B cell (primary cell): ENCODE data around the gene DAB1. TPM values are rescaled to one million over a fixed set of nuclear protein-coding genes. Genes with fewer than 3 reads are reported as not detected.

Source experiments
- ATAC-seq: fragments of 200-7000 bp; cut with Tn5 transposase; one replicate; pipeline ENCODE4 v1.10.0; 2021; ENCODE audit warnings: low read depth, mild to moderate bottlenecking, moderate number of reproducible peaks, moderate library complexity
- CTCF ChIA-PET: fragments of 350-600 bp; sonication (Branson Sonifier 250); formaldehyde crosslinking; loops from one replicate; lab custom pipeline; 2021; ENCODE audit warnings: antibody characterized with exemption, inconsistent platforms; lab: Charles Lee
- POLR2A ChIA-PET: fragments of 350-600 bp; sonication (Branson Sonifier 250); formaldehyde crosslinking; loops from one replicate; lab custom pipeline; 2021; ENCODE audit warnings: antibody characterized with exemption; lab: Charles Lee
- DNase-seq: peaks from one replicate; pipeline ENCODE4 v3.0.0; 2013
- H2AFZ ChIP-seq: 2 replicates; pipeline ENCODE4 v1.6.1; 2012; ENCODE audit warnings: mild to moderate bottlenecking, low read depth, low read length; ENCODE audit not compliant: insufficient read depth, poor library complexity, severe bottlenecking
- H3K27ac ChIP-seq, 2 donors: 1 replicate in 1 of 2; 2 replicates in 1 of 2; pipeline ENCODE4 v1.5.1; 2012 to 2013; ENCODE audit warnings: low read length in 2 of 2, mild to moderate bottlenecking in 2 of 2, moderate library complexity in 1 of 2
- H3K27me3 ChIP-seq, 4 experiments: fragments of 200-600 bp in 1 of 4; sonication (generic) in 1 of 4; replicated peaks in 1 of 4; 1 replicate in 2 of 4; 2 replicates in 2 of 4; pipeline versions ENCODE4 v1.6.1 to v1.7.0; 2013 to 2016; ENCODE audit warnings: low read length in 3 of 4, mild to moderate bottlenecking in 2 of 4, mixed read lengths in 1 of 4, moderate library complexity in 1 of 4; ENCODE audit not compliant: insufficient read depth in 4 of 4, control insufficient read depth in 3 of 4; ENCODE audit errors: control extremely low read depth in 1 of 4
- H3K36me3 ChIP-seq, 2 experiments: replicated peaks in 1 of 2; 1 replicate in 1 of 2; 2 replicates in 1 of 2; pipeline versions ENCODE4 v1.6.1 to v1.7.1; 2013; ENCODE audit warnings: low read length in 1 of 2; ENCODE audit not compliant: insufficient read depth in 2 of 2, control insufficient read depth in 1 of 2; ENCODE audit errors: control extremely low read depth in 1 of 2, extremely low read depth in 1 of 2
- H3K4me1 ChIP-seq, 2 donors: fragments of 200-600 bp in 1 of 2; sonication (generic) in 1 of 2; 1 replicate in 1 of 2; 2 replicates in 1 of 2; pipeline versions ENCODE4 v1.5.1 to v1.6.1; 2013 to 2017; ENCODE audit warnings: low read length in 2 of 2; ENCODE audit not compliant: control insufficient read depth in 2 of 2, insufficient read depth in 2 of 2
- H3K4me2 ChIP-seq: replicated peaks from 2 replicates; pipeline ENCODE3; 2012; ENCODE audit warnings: mild to moderate bottlenecking, low read depth, low read length; ENCODE audit not compliant: poor library complexity, severe bottlenecking
- H3K4me3 ChIP-seq, 5 experiments: fragments of 200-600 bp in 1 of 5; sonication (generic) in 1 of 5; 1 replicate in 3 of 5; 2 replicates in 2 of 5; pipeline versions ENCODE4 v1.5.1 to v1.7.0; 2011 to 2016; ENCODE audit warnings: low read length in 4 of 5, mild to moderate bottlenecking in 4 of 5, low read depth in 2 of 5, control low read depth in 1 of 5, moderate library complexity in 1 of 5; ENCODE audit not compliant: insufficient read depth in 1 of 5; ENCODE audit errors: control extremely low read depth in 1 of 5, extremely low read depth in 1 of 5
- H3K79me2 ChIP-seq: fragments of 200-600 bp; sonication (generic); one replicate; pipeline ENCODE4 v1.6.0; 2016; ENCODE audit warnings: low read length; ENCODE audit not compliant: control insufficient read depth, insufficient read depth
- H3K9ac ChIP-seq: fragments of 200-600 bp; sonication (generic); 2 replicates; pipeline ENCODE4 v1.6.1; 2017; ENCODE audit warnings: mild to moderate bottlenecking, low read length, moderate library complexity
- H3K9me3 ChIP-seq, 3 donors: one replicate each; pipeline versions ENCODE4 v1.6.1 to v1.7.1; 2013; ENCODE audit warnings: low read length in 2 of 3; ENCODE audit not compliant: control insufficient read depth in 2 of 3, insufficient read depth in 1 of 3; ENCODE audit errors: control extremely low read depth in 1 of 3
- H4K20me1 ChIP-seq: 2 replicates; pipeline ENCODE4 v1.6.0; 2012; ENCODE audit warnings: mild to moderate bottlenecking, low read length; ENCODE audit not compliant: insufficient read depth, control insufficient read depth, poor library complexity, severe bottlenecking
- H3K27ac Mint-ChIP-seq: one replicate; pipeline ENCODE4 v1.8.0; 2021; ENCODE audit warnings: mixed read lengths
- H3K27me3 Mint-ChIP-seq: one replicate; pipeline ENCODE4 v1.8.0; 2021; ENCODE audit warnings: mixed read lengths
- H3K4me1 Mint-ChIP-seq: one replicate; pipeline ENCODE4 v1.8.0; 2021; ENCODE audit warnings: mixed read lengths
- H3K4me3 Mint-ChIP-seq: one replicate; pipeline ENCODE4 v1.8.0; 2021; ENCODE audit warnings: mixed read lengths
- H3K9me3 Mint-ChIP-seq: one replicate; pipeline ENCODE4 v1.8.0; 2022; ENCODE audit warnings: mixed read lengths; ENCODE audit not compliant: insufficient read depth
- EZH2 ChIP-seq: IDR thresholded peaks from 2 replicates; pipeline ENCODE4 v1.6.1; 2012; ENCODE audit warnings: borderline replicate concordance, low read depth, mild to moderate bottlenecking, moderate library complexity, low read length; ENCODE audit not compliant: insufficient read depth, poor library complexity, severe bottlenecking
- WGBS: methylation state at CpG from one replicate; pipeline ENCODE4 v1.1.5; 2013; ENCODE audit warnings: missing lambda C conversion rate; ENCODE audit not compliant: insufficient coverage; 5-methylcytosine and 5-hydroxymethylcytosine counted together
- intact Hi-C: fragments of 100-400 bp; cut with micrococcal nuclease; formaldehyde crosslinking; loops from one replicate; pipeline ENCODE4 v1.10.0; 2022
- polyA plus RNA-seq: library from polyadenylated mRNA; depleted of rRNA; stranded (reverse); fragments of >200 nt; gene quantifications from 2 replicates; pipeline ENCODE4 v1.2.3, GENCODE V29; 2012
- total RNA-seq, 2 donors: library from RNA; stranded (reverse); fragments of 120-200 nt in 1 of 2; gene quantifications; 1 replicate in 1 of 2; 2 replicates in 1 of 2; pipeline versions ENCODE4 v1.2.3 to v1.2.4, GENCODE V29; 2013 to 2022
- TF ChIP-seq, protein P1 (sequence below): fragments of 200-600 bp; IDR thresholded peaks from one replicate; pipeline ENCODE4 v1.8.0; 2022; ENCODE audit warnings: antibody characterized with exemption, mild to moderate bottlenecking

Gene DAB1
- total and polyA plus RNA-seq, 2 donors (not counting 1 experiment from before 2014, with no cell fraction given): not detected

DNA sequence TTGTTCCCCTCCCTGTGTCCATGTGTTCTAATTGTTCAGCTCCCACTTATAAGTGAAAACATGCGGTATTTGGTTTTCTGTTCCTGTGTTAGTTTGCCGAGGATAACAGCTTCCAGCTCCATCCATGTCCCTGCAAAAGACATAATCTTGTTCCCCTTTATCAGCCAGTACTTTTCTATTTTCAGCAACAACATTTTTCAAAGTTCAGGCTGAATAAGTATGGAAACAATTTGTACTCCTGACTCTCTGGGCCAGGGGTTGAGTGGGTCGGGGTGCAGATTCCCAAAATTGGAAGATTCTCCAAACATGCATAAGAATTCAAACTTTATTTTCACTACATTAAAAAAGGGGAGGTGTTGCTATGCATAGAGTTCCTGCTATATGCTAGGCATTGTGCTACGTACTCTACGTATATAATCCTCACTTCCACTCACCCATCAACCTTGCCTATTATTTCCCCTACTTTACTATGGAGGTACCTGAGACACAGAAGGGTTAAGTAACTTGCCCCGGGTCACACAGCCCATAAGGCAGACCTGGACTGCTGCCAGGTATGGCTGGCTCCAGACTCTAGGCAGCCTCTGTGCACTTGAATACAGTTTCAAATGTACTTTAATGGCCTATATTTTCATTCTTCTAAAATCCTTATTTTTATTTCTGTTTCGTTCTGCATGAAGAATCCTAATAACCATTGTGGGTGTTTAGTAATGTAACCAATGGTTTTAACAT, 341.0 kb downstream of the DAB1 start:
- H3K27ac ChIP-seq: no peak overlapping the region
- H3K79me2 ChIP-seq: no peaks in the 10 kb centered on the region
- H3K36me3 ChIP-seq: no peaks in the 10 kb centered on the region
- no peak overlapping the region for H2AFZ ChIP-seq
- no peak overlapping the region for H3K4me2 ChIP-seq
- H3K4me1 ChIP-seq: no peaks in the 10 kb centered on the region
- H3K9me3 Mint-ChIP-seq: no peaks in the 10 kb centered on the region
- H3K27me3 ChIP-seq: peaks cover 0 to 3% (median 0%) of the 10 kb centered on the region in 4 experiments
- no peaks in the 10 kb centered on the region for H3K9me3 ChIP-seq
- no peak overlapping the region for H3K4me3 ChIP-seq
- no peaks in the 10 kb centered on the region for H3K4me1 Mint-ChIP-seq
- no peak overlapping the region for H3K4me3 Mint-ChIP-seq
- H3K9ac ChIP-seq: no peak overlapping the region
- TF ChIP-seq EZH2: no peak
- TF ChIP-seq, protein P1, sequence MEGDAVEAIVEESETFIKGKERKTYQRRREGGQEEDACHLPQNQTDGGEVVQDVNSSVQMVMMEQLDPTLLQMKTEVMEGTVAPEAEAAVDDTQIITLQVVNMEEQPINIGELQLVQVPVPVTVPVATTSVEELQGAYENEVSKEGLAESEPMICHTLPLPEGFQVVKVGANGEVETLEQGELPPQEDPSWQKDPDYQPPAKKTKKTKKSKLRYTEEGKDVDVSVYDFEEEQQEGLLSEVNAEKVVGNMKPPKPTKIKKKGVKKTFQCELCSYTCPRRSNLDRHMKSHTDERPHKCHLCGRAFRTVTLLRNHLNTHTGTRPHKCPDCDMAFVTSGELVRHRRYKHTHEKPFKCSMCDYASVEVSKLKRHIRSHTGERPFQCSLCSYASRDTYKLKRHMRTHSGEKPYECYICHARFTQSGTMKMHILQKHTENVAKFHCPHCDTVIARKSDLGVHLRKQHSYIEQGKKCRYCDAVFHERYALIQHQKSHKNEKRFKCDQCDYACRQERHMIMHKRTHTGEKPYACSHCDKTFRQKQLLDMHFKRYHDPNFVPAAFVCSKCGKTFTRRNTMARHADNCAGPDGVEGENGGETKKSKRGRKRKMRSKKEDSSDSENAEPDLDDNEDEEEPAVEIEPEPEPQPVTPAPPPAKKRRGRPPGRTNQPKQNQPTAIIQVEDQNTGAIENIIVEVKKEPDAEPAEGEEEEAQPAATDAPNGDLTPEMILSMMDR: no peak
- DNase-seq (no peak), ATAC-seq (no peak)
- peaks cover 7% of the 10 kb centered on the region for H3K27me3 Mint-ChIP-seq
- no CpG with 5 or more reads among the region's 7 CpGs for WGBS
- H4K20me1 ChIP-seq: no peaks in the 10 kb centered on the region
- intact Hi-C loops: no loop called here
- ChIA-PET POLR2A (no interaction called here), CTCF (no interaction called here)
- H3K27ac Mint-ChIP-seq: no peak overlapping the region

DNA sequence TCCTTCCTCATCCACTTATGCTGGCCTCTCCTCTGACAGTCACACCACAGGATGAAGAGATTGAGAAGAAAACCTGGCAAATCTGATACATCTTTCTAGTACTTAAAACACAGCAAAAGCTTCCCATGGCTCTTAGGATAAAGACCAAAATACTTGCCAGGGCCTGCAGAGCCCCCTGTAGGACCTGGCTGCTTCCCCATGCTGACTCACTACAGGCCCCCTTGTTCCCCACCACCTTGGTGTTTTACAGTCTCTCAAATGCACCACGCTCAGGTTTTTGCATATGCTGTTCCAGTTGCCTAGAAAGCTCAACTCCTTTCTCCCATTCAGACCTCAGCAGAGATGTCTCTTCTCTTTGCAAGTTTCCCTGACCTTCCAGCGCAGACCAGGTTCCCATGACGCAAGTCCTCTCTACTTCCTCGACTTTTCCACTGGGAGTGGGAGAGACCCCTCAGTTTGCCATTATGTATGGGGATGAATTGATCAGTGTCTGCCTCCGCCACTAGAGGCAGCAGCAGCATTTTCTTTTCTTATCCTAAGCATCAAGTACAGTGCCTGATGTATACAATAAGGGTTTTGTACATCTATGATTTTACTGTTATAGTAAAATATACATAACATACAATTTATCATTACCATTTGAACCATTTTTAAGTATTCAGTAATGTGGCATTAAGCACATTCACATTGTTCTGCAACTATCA, 344.3 kb downstream of the DAB1 start:
- intact Hi-C loops: no loop called here
- no peak overlapping the region for H2AFZ ChIP-seq
- H3K27me3 Mint-ChIP-seq: peaks cover 2% of the 10 kb centered on the region
- H3K4me2 ChIP-seq: no peak overlapping the region
- no peaks in the 10 kb centered on the region for H3K36me3 ChIP-seq
- no peak for TF ChIP-seq EZH2
- TF ChIP-seq, protein P1: no peak
- H3K4me1 Mint-ChIP-seq: no peaks in the 10 kb centered on the region
- H3K4me1 ChIP-seq: no peaks in the 10 kb centered on the region
- no peaks in the 10 kb centered on the region for H3K79me2 ChIP-seq
- H3K4me3 Mint-ChIP-seq: no peak overlapping the region
- ChIA-PET CTCF (no interaction called here), POLR2A (no interaction called here)
- DNase-seq (no peak), ATAC-seq (no peak)
- no CpG with 5 or more reads among the region's 5 CpGs for WGBS
- H3K9me3 ChIP-seq: no peaks in the 10 kb centered on the region
- no peak overlapping the region for H3K9ac ChIP-seq
- no peak overlapping the region for H3K27ac ChIP-seq
- H3K9me3 Mint-ChIP-seq: no peaks in the 10 kb centered on the region
- no peak overlapping the region for H3K27ac Mint-ChIP-seq
- no peaks in the 10 kb centered on the region for H4K20me1 ChIP-seq
- H3K27me3 ChIP-seq: no peaks in the 10 kb centered on the region
- H3K4me3 ChIP-seq: no peak overlapping the region
